ENCODE results near the gene RNASEH2C.

Gene RNASEH2C

GRCh38 chr11:65718964-65719492 is 1.6 kb downstream of the RNASEH2C start:
- H3K9ac ChIP-seq, result peak overlapping the region; percentile 89
- H3K4me1 ChIP-seq, result peaks cover 30% of the 10 kb centered on the region
- H3K9me3 ChIP-seq, result no peaks in the 10 kb centered on the region
- no peaks in the 10 kb centered on the region for H3K27me3 ChIP-seq
- peaks cover 52% of the 10 kb centered on the region for H4K20me1 ChIP-seq
- peak overlapping the region; percentile 99 for H3K4me2 ChIP-seq
- H3K27ac ChIP-seq, result peak overlapping the region; percentile 91
- peak overlapping the region; percentile 86 for H3K4me3 ChIP-seq
- TF ChIP-seq Cebpa-rat (IDR thresholded peaks at IDR 0.05), result no peak
- peaks cover 55% of the 10 kb centered on the region for H3K36me3 ChIP-seq

- H3K4me3 ChIP-seq, result peak overlapping the region; percentile 86
- H3K4me1 ChIP-seq, result peaks cover 35% of the 10 kb centered on the region
- no peaks in the 10 kb centered on the region for H3K9me3 ChIP-seq
- no peak overlapping the region for H3K27ac ChIP-seq
- H3K27me3 ChIP-seq, result no peaks in the 10 kb centered on the region
- H3K9ac ChIP-seq, result peak overlapping the region; percentile 89
- H4K20me1 ChIP-seq, result peaks cover 56% of the 10 kb centered on the region
- H3K4me2 ChIP-seq, result peak overlapping the region; percentile 99
- TF ChIP-seq Cebpa-rat (IDR thresholded peaks at IDR 0.05), result no peak
- peaks cover 60% of the 10 kb centered on the region for H3K36me3 ChIP-seq
These were observed 2.1 kb downstream of the RNASEH2C start for GRCh38 chr11:65718531-65718930.

DNA sequence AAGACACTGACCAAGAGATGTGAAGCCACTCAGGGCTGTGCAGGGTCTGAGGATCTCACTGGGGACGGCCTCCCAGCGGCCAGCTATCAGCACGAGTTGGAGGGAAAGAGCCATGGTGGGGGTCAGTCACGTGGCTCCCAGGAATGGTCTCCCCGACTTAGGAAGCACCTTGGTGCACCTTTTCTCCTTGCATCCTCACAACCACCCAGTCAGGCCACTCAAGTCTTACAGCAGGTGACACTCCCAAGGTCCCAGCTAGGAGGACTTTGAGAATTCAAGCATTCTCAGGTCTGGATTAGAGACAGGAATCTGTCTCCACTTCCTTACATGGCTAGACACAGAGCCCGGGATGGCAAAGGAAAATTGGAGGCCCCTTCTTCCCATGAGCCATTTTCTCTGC is 2.7 kb downstream of the RNASEH2C start:
- Histone ChIP-seq H4K20me1 (peaks cover 62% of the 10 kb centered on the region), H3K4me2 (peak overlapping the region; percentile 99), H3K27me3 (no peaks in the 10 kb centered on the region), H3K9ac (peak overlapping the region; percentile 89), H3K27ac (no peak overlapping the region), H3K9me3 (no peaks in the 10 kb centered on the region), H3K4me1 (peaks cover 41% of the 10 kb centered on the region), H3K4me3 (peak overlapping the region; percentile 86; the same call in 1 of the 2 replicates), H3K36me3 (peaks cover 67% of the 10 kb centered on the region)
- no peak for TF ChIP-seq Cebpa-rat (IDR thresholded peaks at IDR 0.05)

GRCh38 chr11:65716774-65717405 is 3.7 kb downstream of the RNASEH2C start:
- Histone ChIP-seq H4K20me1 (peaks cover 66% of the 10 kb centered on the region), H3K36me3 (peaks cover 67% of the 10 kb centered on the region), H3K4me2 (no peak overlapping the region)

GRCh38 chr11:65716302-65716701 is 4.3 kb downstream of the RNASEH2C start:
- Histone ChIP-seq H3K27ac (no peak overlapping the region), H3K4me1 (peaks cover 42% of the 10 kb centered on the region), H3K4me2 (no peak overlapping the region), H3K4me3 (no peak overlapping the region), H3K27me3 (no peaks in the 10 kb centered on the region), H3K36me3 (peaks cover 67% of the 10 kb centered on the region), H3K9ac (no peak overlapping the region), H3K9me3 (no peaks in the 10 kb centered on the region), H4K20me1 (peaks cover 66% of the 10 kb centered on the region)
- no peak for TF ChIP-seq Cebpa-rat (IDR thresholded peaks at IDR 0.05)

More at GRCh38 chr11:65716774-65717405, 3.7 kb downstream of the RNASEH2C start:
- TF ChIP-seq Cebpa-rat (IDR thresholded peaks at IDR 0.05), result no peak
- peak overlapping the region; percentile 89; the same call in 1 of the 2 replicates for H3K9ac ChIP-seq
- no peaks in the 10 kb centered on the region for H3K9me3 ChIP-seq
- H3K4me3 ChIP-seq, result no peak overlapping the region
- H3K4me1 ChIP-seq, result peaks cover 45% of the 10 kb centered on the region
- no peak overlapping the region for H3K27ac ChIP-seq
- no peaks in the 10 kb centered on the region for H3K27me3 ChIP-seq

GRCh38 chr11:65714433-65714832 is 6.2 kb downstream of the RNASEH2C start:
- Histone ChIP-seq H3K4me1 (peaks cover 57% of the 10 kb centered on the region), H3K9ac (no peak overlapping the region), H3K27me3 (no peaks in the 10 kb centered on the region), H4K20me1 (peaks cover 56% of the 10 kb centered on the region), H3K9me3 (no peaks in the 10 kb centered on the region), H3K4me3 (no peak overlapping the region), H3K36me3 (peaks cover 65% of the 10 kb centered on the region), H3K27ac (no peak overlapping the region), H3K4me2 (no peak overlapping the region)
- no peak for TF ChIP-seq Cebpa-rat (IDR thresholded peaks at IDR 0.05)

DNA sequence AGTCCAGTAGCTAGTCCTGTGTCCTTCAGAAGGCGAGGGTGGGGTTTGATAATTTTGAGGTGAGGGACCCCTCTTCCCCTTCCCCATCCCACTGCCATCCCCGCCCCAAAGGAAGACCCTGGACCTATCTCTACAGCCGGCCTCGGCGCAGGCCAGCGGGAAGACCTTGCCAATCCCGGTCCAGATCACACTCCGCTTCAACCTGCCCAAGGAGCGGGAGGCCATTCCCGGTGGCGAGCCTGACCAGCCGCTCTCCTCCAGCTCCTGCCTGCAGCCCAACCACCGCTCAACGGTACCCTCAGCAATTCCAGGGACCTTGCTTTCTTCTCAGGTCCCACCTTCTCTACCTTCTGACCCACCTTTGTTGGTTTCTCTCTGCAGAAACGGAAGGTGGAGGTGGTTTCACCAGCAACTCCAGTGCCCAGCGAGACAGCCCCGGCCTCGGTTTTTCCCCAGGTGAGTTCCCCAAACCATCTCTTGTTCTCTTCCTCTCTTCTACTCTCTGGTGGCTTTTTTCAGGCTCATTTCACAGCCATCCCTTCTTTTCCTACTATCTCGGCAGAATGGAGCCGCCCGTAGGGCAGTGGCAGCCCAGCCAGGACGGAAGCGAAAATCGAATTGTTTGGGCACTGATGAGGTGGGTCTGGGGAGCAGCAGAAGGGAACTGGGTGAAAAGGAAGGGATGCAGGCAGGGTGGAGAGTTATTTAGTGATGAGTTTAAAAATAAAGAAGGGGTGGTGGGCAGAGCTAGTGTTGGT is 7.2 kb downstream of the RNASEH2C start:
- TF ChIP-seq Cebpa-rat (IDR thresholded peaks at IDR 0.05), result no peak
- Histone ChIP-seq H3K4me1 (peaks cover 57% of the 10 kb centered on the region), H4K20me1 (peaks cover 46% of the 10 kb centered on the region), H3K4me3 (peak overlapping the region; percentile 77), H3K27me3 (no peaks in the 10 kb centered on the region), H3K9ac (peak overlapping the region; percentile 97), H3K4me2 (peak overlapping the region; percentile 80), H3K9me3 (no peaks in the 10 kb centered on the region), H3K27ac (peak overlapping the region; percentile 100; the same call in 1 of the 2 replicates), H3K36me3 (peaks cover 55% of the 10 kb centered on the region)

DNA sequence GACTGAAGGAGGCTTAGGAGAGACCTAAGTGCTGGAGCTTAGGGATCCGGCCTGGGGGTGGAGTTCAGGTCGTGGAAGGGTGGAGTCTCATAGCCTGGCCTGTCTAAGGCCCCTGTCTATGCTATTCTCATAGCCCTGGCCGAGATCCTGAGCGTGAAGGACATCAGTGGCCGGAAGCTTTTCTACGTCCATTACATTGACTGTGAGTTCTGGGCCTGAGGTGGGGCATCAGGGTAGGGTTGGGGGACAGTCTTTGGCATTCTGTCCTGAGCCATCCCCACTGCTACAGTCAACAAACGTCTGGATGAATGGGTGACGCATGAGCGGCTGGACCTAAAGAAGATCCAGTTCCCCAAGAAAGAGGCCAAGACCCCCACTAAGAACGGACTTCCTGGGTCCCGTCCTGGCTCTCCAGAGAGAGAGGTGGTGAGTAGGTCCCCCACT is 7.9 kb downstream of the RNASEH2C start:
- Histone ChIP-seq H4K20me1 (peaks cover 38% of the 10 kb centered on the region), H3K9me3 (no peaks in the 10 kb centered on the region), H3K27ac (peak overlapping the region; percentile 100), H3K4me2 (peak overlapping the region; percentile 80), H3K36me3 (peaks cover 48% of the 10 kb centered on the region), H3K27me3 (no peaks in the 10 kb centered on the region), H3K4me3 (peak overlapping the region; percentile 77), H3K4me1 (peaks cover 57% of the 10 kb centered on the region), H3K9ac (peak overlapping the region; percentile 97)
- TF ChIP-seq Cebpa-rat (IDR thresholded peaks at IDR 0.05), result no peak

DNA sequence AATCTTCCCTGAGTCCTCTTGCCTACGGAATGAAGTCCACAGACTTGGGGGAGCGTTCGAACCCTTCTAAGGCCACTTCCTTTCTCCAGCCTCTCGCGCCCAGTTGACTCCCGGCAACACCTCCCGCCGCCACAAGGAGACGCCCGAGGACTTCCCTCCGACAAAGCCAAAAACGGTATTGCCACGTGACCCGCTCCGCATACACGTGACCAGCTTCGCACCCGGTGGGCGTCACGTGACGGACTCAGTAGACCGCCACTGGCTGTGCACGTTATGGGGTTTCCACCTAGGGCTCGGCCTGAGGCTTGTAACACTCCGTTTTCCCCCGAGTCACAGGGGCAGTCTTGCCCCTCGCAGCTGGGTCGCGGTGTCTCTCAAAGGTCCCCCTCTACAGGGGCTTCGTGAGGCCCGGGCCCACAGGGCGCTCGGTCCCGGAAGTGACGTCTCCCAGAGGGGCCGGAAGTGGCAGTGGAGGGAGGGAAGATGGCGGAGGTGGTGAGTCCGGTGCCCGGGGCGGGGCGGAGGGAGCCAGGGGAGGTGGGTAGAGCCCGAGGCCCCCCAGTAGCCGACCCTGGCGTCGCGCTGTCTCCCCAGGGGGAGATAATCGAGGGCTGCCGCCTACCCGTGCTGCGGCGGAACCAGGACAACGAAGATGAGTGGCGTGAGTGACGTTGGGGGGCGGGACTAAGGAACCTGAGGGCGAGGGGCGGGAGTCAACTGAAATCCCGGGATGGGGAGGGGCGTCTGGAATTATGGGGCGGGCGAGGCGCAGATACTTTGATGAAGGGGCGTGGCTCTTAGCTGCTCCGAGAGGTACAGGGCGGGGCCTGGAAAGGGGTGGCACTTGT is 8.6 kb downstream of the RNASEH2C start, which contains the start of gene KAT5:
Gene KAT5, plus strand, starts transcription at position 468 of the 848 bp plus-strand sequence. Its CDS starts 16 bp downstream, at position 484.
- Histone ChIP-seq H3K4me2 (peak within 1 kb of the TSS; percentile 80), H3K9ac (peak within 1 kb of the TSS; percentile 97), H3K36me3 (peaks cover 41% of the 10 kb centered on the region), H3K27ac (peak within 1 kb of the TSS; percentile 100), H4K20me1 (peaks cover 32% of the 10 kb centered on the region), H3K4me3 (peak within 1 kb of the TSS; percentile 77), H3K4me1 (peaks cover 62% of the 10 kb centered on the region), H3K27me3 (no peaks in the 10 kb centered on the region), H3K9me3 (no peaks in the 10 kb centered on the region)
- TF ChIP-seq Cebpa-rat (IDR thresholded peaks at IDR 0.05), result no peak
